IMR-90 (cell line): ENCODE results near the gene AJAP1. TPM values are rescaled to one million over a fixed set of nuclear protein-coding genes. Genes with fewer than 3 reads are reported as not detected.

ENCODE experiments used
- ATAC-seq: fragments of 200-7000 bp; cut with Tn5 transposase; 2 replicates; pipeline ENCODE4 v1.9.1; 2020; ENCODE audit warnings: low read depth, mild to moderate bottlenecking, moderate library complexity
- BruUV-seq: library from RNA; stranded (reverse); fragments of 400-500 nt; replicated peaks from 2 replicates; lab custom pipeline; 2021; lab: Mats Ljungman, UMichigan
- CTCF ChIA-PET: fragments of 300-600 bp; formaldehyde crosslinking; extraction: SDS; loops from one replicate; lab custom pipeline; 2021; ENCODE audit warnings: antibody characterized with exemption; lab: Yijun Ruan, JAX
- POLR2A ChIA-PET: fragments of 300-600 bp; sonication (Branson Sonifier 250); formaldehyde crosslinking; loops from one replicate; lab custom pipeline; 2022; ENCODE audit warnings: antibody characterized with exemption; ENCODE audit not compliant: unreplicated experiment; lab: Charles Lee
- DNase-seq: peaks from one replicate; pipeline ENCODE4 v3.0.0; 2013
- H2AFZ ChIP-seq: replicated peaks from 2 replicates; pipeline ENCODE3; 2013; ENCODE audit warnings: low read length, mild to moderate bottlenecking; ENCODE audit not compliant: poor library complexity
- H2AK5ac ChIP-seq: 2 replicates; pipeline ENCODE4 v1.6.1; 2013; ENCODE audit warnings: low read depth, low read length, inconsistent platforms
- H2AK9ac ChIP-seq: replicated peaks from 2 replicates; pipeline ENCODE3; 2013; ENCODE audit warnings: mild to moderate bottlenecking, low read depth, low read length, moderate library complexity; ENCODE audit not compliant: poor library complexity
- H2BK120ac ChIP-seq: 2 replicates; pipeline ENCODE4 v1.6.1; 2013; ENCODE audit warnings: low read depth, low read length, inconsistent platforms
- H2BK15ac ChIP-seq: 3 replicates; pipeline ENCODE4 v1.6.1; 2013; ENCODE audit warnings: low read depth, low read length, inconsistent platforms
- H2BK20ac ChIP-seq: 2 replicates; pipeline ENCODE4 v1.6.1; 2013; ENCODE audit warnings: low read depth, mild to moderate bottlenecking, inconsistent platforms, low read length, moderate library complexity
- H2BK5ac ChIP-seq: 2 replicates; pipeline ENCODE4 v1.6.1; 2013; ENCODE audit warnings: mild to moderate bottlenecking, low read depth, low read length, inconsistent platforms; ENCODE audit not compliant: poor library complexity, severe bottlenecking
- H3K14ac ChIP-seq: replicated peaks from 2 replicates; pipeline ENCODE4 v1.6.1; 2013; ENCODE audit warnings: low read depth, low read length, inconsistent platforms
- H3K18ac ChIP-seq: 2 replicates; pipeline ENCODE4 v1.6.1; 2013; ENCODE audit warnings: low read depth, low read length, control low read depth
- H3K23ac ChIP-seq: 2 replicates; pipeline ENCODE4 v1.6.1; 2013; ENCODE audit warnings: low read depth, low read length, inconsistent platforms
- H3K27ac ChIP-seq: 2 replicates; pipeline ENCODE4 v1.5.1; 2013; ENCODE audit warnings: mild to moderate bottlenecking, control low read depth, low read length; ENCODE audit not compliant: insufficient read depth
- H3K27me3 ChIP-seq: 2 replicates; pipeline ENCODE4 v1.6.1; 2013; ENCODE audit warnings: low read length; ENCODE audit not compliant: control insufficient read depth, insufficient read depth
- H3K36me3 ChIP-seq: 2 replicates; pipeline ENCODE4 v1.6.1; 2013; ENCODE audit warnings: low read length, mixed read lengths; ENCODE audit not compliant: control insufficient read depth, insufficient read depth
- H3K4ac ChIP-seq: 2 replicates; pipeline ENCODE4 v1.6.1; 2013; ENCODE audit warnings: low read depth, low read length, inconsistent platforms
- H3K4me1 ChIP-seq: 2 replicates; pipeline ENCODE4 v1.6.1; 2013; ENCODE audit warnings: low read length, mixed read lengths; ENCODE audit not compliant: control insufficient read depth, insufficient read depth
- H3K4me2 ChIP-seq: 2 replicates; pipeline ENCODE4 v1.6.1; 2013; ENCODE audit warnings: low read depth, mild to moderate bottlenecking, control low read depth, low read length, moderate library complexity
- H3K4me3 ChIP-seq: 2 replicates; pipeline ENCODE4 v1.5.1; 2013; ENCODE audit warnings: low read depth, mild to moderate bottlenecking, control low read depth, low read length, moderate library complexity; ENCODE audit not compliant: insufficient read depth
- H3K56ac ChIP-seq: 2 replicates; pipeline ENCODE4 v1.6.1; 2013; ENCODE audit warnings: low read length, inconsistent platforms; ENCODE audit not compliant: insufficient read depth; ENCODE audit errors: extremely low read depth
- H3K79me1 ChIP-seq, 2 experiments: 2 replicates each; pipeline ENCODE4 v1.6.1; 2013; ENCODE audit warnings: low read length in 2 of 2, inconsistent platforms in 1 of 2, low read depth in 1 of 2
- H3K9ac ChIP-seq: 2 replicates; pipeline ENCODE4 v1.6.1; 2013; ENCODE audit warnings: low read depth, low read length, control low read depth
- H3K9me1 ChIP-seq: 2 replicates; pipeline ENCODE4 v1.6.1; 2013; ENCODE audit warnings: low read length, inconsistent platforms; ENCODE audit not compliant: insufficient read depth
- H3K9me3 ChIP-seq: 2 replicates; pipeline ENCODE4 v1.6.1; 2013; ENCODE audit warnings: low read length; ENCODE audit not compliant: control insufficient read depth, insufficient read depth
- H4K20me1 ChIP-seq: 2 replicates; pipeline ENCODE4 v1.6.1; 2013; ENCODE audit warnings: low read length, inconsistent platforms; ENCODE audit not compliant: insufficient read depth
- H4K5ac ChIP-seq: 2 replicates; pipeline ENCODE4 v1.6.1; 2013; ENCODE audit warnings: mild to moderate bottlenecking, low read depth, low read length, control low read depth
- H4K8ac ChIP-seq, 2 experiments: 2 replicates each; pipeline ENCODE4 v1.6.1; 2013; ENCODE audit warnings: low read depth in 2 of 2, low read length in 2 of 2, control low read depth in 1 of 2, inconsistent platforms in 1 of 2
- H4K91ac ChIP-seq: 2 replicates; pipeline ENCODE4 v1.6.1; 2013; ENCODE audit warnings: low read depth, low read length, inconsistent platforms; ENCODE audit not compliant: insufficient read depth
- FOS ChIP-seq: fragments of 150-350 bp; IDR thresholded peaks from 2 replicates; pipeline ENCODE4 v1.6.1; 2016; ENCODE audit warnings: low read depth, low read length
- MAZ ChIP-seq: IDR thresholded peaks from 2 replicates; pipeline ENCODE4 v1.6.1; 2012; ENCODE audit warnings: low read depth, mild to moderate bottlenecking, low read length, improper control_type of control experiment, moderate library complexity, borderline replicate concordance
- MXI1 ChIP-seq: IDR thresholded peaks from 2 replicates; pipeline ENCODE4 v1.6.1; 2012; ENCODE audit warnings: low read depth, mild to moderate bottlenecking, low read length, moderate library complexity, borderline replicate concordance
- NFE2L2 ChIP-seq: fragments of 150-350 bp; IDR thresholded peaks from 2 replicates; pipeline ENCODE4 v1.6.1; 2016; ENCODE audit warnings: low read depth, mild to moderate bottlenecking, low read length
- POLR2A ChIP-seq: IDR thresholded peaks from 2 replicates; pipeline ENCODE4 v1.6.1; 2012; ENCODE audit warnings: mild to moderate bottlenecking, low read depth, low read length
- RAD21 ChIP-seq: IDR thresholded peaks from 2 replicates; pipeline ENCODE4 v1.6.1; 2012; ENCODE audit warnings: low read length, improper control_type of control experiment
- RCOR1 ChIP-seq: IDR thresholded peaks from 2 replicates; pipeline ENCODE4 v1.6.1; 2012; ENCODE audit warnings: mild to moderate bottlenecking, low read length, improper control_type of control experiment; ENCODE audit not compliant: insufficient replicate concordance
- RFX5 ChIP-seq: IDR thresholded peaks from 2 replicates; pipeline ENCODE4 v1.8.0; 2012; ENCODE audit warnings: low read depth, mild to moderate bottlenecking, low read length, moderate library complexity
- SMC3 ChIP-seq: fragments of 150-350 bp; IDR thresholded peaks from 2 replicates; pipeline ENCODE4 v1.6.1; 2016; ENCODE audit warnings: low read depth, mild to moderate bottlenecking, antibody characterized with exemption, low read length, moderate library complexity
- USF2 ChIP-seq: fragments of 150-350 bp; IDR thresholded peaks from 2 replicates; pipeline ENCODE4 v1.6.1; 2017; ENCODE audit warnings: mild to moderate bottlenecking, antibody characterized with exemption, low read length, low read depth
- WGBS, 2 experiments: methylation state at CpG; one replicate each; pipeline versions ENCODE4 v1.1.5 to v1.1.7; 2013; ENCODE audit warnings: missing lambda C conversion rate in 2 of 2; ENCODE audit not compliant: insufficient read length in 1 of 2; ENCODE audit errors: extremely low coverage in 2 of 2; 5-methylcytosine and 5-hydroxymethylcytosine counted together
- dilution Hi-C: fragments of 300-500 bp; cut with HindIII; formaldehyde crosslinking; loops from one replicate; pipeline ENCODE4 v1.14.3; 2018; ENCODE audit warnings: low sequenced_read_pairs; ENCODE audit not compliant: unreplicated experiment
- in situ Hi-C: fragments of 300-500 bp; cut with MboI; formaldehyde crosslinking; loops from 3 replicates; pipeline ENCODE4 v1.14.3; 2019; ENCODE audit warnings: low sequenced_read_pairs, inconsistent platforms, mixed read lengths
- intact Hi-C: fragments of 100-400 bp; cut with micrococcal nuclease; formaldehyde crosslinking; loops from 2 replicates; pipeline ENCODE4 v1.10.0; 2022
- polyA plus RNA-seq, 3 experiments: library from polyadenylated mRNA; depleted of rRNA; stranded (reverse); fragments of >200 nt; gene quantifications; 2 replicates each; pipeline ENCODE4 v1.2.3, GENCODE V29; 2012; ENCODE audit warnings: low replicate concordance in 1 of 3
- total RNA-seq: library from RNA; depleted of rRNA; stranded (reverse); fragments of >200 nt; gene quantifications from 2 replicates; pipeline ENCODE4 v1.2.3, GENCODE V29; 2012
- TF ChIP-seq, protein P1 (sequence below): conservative IDR thresholded peaks from 2 replicates; pipeline ENCODE4 v1.5.1; 2012; ENCODE audit warnings: mild to moderate bottlenecking, low read depth, low read length, improper control_type of control experiment
- TF ChIP-seq, protein P2 (sequence below): fragments of 150-350 bp; IDR thresholded peaks from 2 replicates; pipeline ENCODE4 v1.6.1; 2016; ENCODE audit warnings: low read depth, mild to moderate bottlenecking, low read length, moderate library complexity, borderline replicate concordance

The AJAP1 gene
- total and polyA plus RNA-seq, 2 of the 4 experiments (the other 2 are of a cell fraction) = under 0.01 to 0.02 TPM

DNA sequence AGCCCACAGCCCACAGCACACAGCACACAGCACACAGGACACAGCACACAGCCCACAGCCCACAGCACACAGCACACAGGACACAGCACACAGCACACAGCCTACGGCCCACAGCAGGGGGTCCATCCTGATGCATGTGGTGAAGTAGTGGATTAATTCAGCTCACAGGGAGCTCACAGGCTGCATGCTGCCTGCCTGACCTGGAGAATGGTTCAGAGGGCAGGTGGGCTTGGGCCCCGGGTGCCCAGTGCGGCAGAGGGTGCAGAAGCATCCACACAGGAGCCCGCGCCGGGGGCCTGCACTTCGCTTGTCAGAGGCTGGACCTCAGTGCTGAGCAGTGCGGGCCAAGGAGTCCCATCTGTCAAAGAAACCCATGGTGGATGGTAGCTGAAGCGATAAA is 21.1 kb upstream of the AJAP1 start:
- Histone ChIP-seq H3K14ac (no peak overlapping the region), H2AK5ac (no peak overlapping the region), H3K27me3 (no peaks in the 10 kb centered on the region), H2BK5ac (no peak overlapping the region), H4K8ac (no peak overlapping the region), H4K91ac (no peak overlapping the region), H2BK15ac (no peak overlapping the region), H3K18ac (no peak overlapping the region), H4K5ac (no peak overlapping the region), H3K9me1 (no peaks in the 10 kb centered on the region), H3K9me3 (peaks cover 42% of the 10 kb centered on the region), H3K4me1 (no peaks in the 10 kb centered on the region), H3K23ac (no peak overlapping the region), H3K79me1 (no peaks in the 10 kb centered on the region), H2BK120ac (no peak overlapping the region), H2AK9ac (no peak overlapping the region), H2AFZ (no peak overlapping the region), H3K36me3 (no peaks in the 10 kb centered on the region), H3K4me3 (no peak overlapping the region), H4K20me1 (no peaks in the 10 kb centered on the region), H2BK20ac (no peak overlapping the region), H3K4me2 (no peak overlapping the region), H3K27ac (no peak overlapping the region), H3K4ac (no peak overlapping the region), H3K56ac (no peak overlapping the region), H3K9ac (no peak overlapping the region)
- ATAC-seq = no peak
- no TSS peak for BruUV-seq
- WGBS, 2 experiments = 62% methylated on average over 2 of the region's 9 CpGs; no CpG with 5 or more reads in 1 of the 2 experiments
- intact Hi-C loops (no loop called here), dilution Hi-C loops (no loop called here), in situ Hi-C loops (no loop called here)
- TF ChIP-seq MAZ = no peak
- TF ChIP-seq FOS = no peak
- no peak for TF ChIP-seq SMC3
- TF ChIP-seq USF2 = no peak
- TF ChIP-seq, protein P1, sequence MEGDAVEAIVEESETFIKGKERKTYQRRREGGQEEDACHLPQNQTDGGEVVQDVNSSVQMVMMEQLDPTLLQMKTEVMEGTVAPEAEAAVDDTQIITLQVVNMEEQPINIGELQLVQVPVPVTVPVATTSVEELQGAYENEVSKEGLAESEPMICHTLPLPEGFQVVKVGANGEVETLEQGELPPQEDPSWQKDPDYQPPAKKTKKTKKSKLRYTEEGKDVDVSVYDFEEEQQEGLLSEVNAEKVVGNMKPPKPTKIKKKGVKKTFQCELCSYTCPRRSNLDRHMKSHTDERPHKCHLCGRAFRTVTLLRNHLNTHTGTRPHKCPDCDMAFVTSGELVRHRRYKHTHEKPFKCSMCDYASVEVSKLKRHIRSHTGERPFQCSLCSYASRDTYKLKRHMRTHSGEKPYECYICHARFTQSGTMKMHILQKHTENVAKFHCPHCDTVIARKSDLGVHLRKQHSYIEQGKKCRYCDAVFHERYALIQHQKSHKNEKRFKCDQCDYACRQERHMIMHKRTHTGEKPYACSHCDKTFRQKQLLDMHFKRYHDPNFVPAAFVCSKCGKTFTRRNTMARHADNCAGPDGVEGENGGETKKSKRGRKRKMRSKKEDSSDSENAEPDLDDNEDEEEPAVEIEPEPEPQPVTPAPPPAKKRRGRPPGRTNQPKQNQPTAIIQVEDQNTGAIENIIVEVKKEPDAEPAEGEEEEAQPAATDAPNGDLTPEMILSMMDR = no peak
- TF ChIP-seq RCOR1 = no peak
- TF ChIP-seq POLR2A = no peak
- TF ChIP-seq RFX5 = no peak
- TF ChIP-seq, protein P2, sequence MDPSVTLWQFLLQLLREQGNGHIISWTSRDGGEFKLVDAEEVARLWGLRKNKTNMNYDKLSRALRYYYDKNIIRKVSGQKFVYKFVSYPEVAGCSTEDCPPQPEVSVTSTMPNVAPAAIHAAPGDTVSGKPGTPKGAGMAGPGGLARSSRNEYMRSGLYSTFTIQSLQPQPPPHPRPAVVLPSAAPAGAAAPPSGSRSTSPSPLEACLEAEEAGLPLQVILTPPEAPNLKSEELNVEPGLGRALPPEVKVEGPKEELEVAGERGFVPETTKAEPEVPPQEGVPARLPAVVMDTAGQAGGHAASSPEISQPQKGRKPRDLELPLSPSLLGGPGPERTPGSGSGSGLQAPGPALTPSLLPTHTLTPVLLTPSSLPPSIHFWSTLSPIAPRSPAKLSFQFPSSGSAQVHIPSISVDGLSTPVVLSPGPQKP = no peak
- no peak for TF ChIP-seq RAD21
- TF ChIP-seq NFE2L2 = no peak
- TF ChIP-seq MXI1 = no peak
- DNase-seq = no peak
- ChIA-PET CTCF (no interaction called here), POLR2A (no interaction called here)
